ENCODE measurements around the gene GOLGA6L1.
"Not testable (repeated sequence)": the region's sequence is repeated elsewhere in the genome, so short reads cannot be mapped to it uniquely, and the experiment has no call there.

DNA sequence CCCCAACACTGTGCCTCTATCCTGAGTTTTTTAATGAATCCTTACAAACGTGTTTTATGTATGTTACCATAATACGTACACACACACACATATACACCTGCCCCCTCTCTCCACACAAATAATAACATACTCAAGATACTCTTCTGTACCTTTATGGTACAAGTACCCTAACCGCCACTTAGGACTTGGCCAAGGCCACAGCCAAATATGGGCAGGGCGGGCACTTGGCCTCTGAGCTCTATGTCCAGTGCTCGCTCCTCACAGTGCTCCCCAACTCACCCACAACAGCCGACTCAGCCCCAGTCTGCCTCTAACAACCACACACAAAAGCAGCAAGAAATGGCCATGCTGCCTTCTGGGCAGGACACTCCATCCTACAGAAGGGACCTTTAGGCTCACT, 3.8 kb downstream of the GOLGA6L1 start:
- TF ChIP-seq, protein P1, sequence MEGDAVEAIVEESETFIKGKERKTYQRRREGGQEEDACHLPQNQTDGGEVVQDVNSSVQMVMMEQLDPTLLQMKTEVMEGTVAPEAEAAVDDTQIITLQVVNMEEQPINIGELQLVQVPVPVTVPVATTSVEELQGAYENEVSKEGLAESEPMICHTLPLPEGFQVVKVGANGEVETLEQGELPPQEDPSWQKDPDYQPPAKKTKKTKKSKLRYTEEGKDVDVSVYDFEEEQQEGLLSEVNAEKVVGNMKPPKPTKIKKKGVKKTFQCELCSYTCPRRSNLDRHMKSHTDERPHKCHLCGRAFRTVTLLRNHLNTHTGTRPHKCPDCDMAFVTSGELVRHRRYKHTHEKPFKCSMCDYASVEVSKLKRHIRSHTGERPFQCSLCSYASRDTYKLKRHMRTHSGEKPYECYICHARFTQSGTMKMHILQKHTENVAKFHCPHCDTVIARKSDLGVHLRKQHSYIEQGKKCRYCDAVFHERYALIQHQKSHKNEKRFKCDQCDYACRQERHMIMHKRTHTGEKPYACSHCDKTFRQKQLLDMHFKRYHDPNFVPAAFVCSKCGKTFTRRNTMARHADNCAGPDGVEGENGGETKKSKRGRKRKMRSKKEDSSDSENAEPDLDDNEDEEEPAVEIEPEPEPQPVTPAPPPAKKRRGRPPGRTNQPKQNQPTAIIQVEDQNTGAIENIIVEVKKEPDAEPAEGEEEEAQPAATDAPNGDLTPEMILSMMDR (optimal IDR thresholded peaks at IDR 0.05 in 1 of 3, IDR thresholded peaks at IDR 0.05 in 1 of 3, conservative IDR thresholded peaks at IDR 0.05 in 1 of 3; ENCODE audit: extremely low read depth in 1 of 3, insufficient read depth in 2 of 3, low read length in 3 of 3): not testable (repeated sequence)
- TF ChIP-seq EZH2 (IDR thresholded peaks at IDR 0.05; ENCODE audit: low read length): not testable (repeated sequence)

Data from keratinocyte (primary cell).